Vagina (tissue), 2 donors: ENCODE data around the gene SPG11. TPM values are rescaled to one million over a fixed set of nuclear protein-coding genes. Genes with fewer than 3 reads are reported as not detected.

Experiments used
- DNase-seq, 2 donors: peaks; one replicate each; pipeline ENCODE4 v3.0.0-alpha.2; 2017; ENCODE audit errors: extremely low spot score in 2 of 2
- H3K27ac ChIP-seq: fragments of 200-600 bp; sonication (generic); one replicate; pipeline ENCODE4 v1.5.1; 2019
- H3K27me3 ChIP-seq: fragments of 200-600 bp; sonication (generic); one replicate; pipeline ENCODE4 v1.5.1; 2019
- H3K36me3 ChIP-seq, 2 donors: fragments of 200-600 bp; sonication (generic); one replicate each; pipeline ENCODE4 v1.5.1; 2017 to 2019
- H3K4me1 ChIP-seq: fragments of 200-600 bp; sonication (generic); one replicate; pipeline ENCODE4 v1.5.1; 2019
- H3K4me3 ChIP-seq, 2 donors: fragments of 200-600 bp; sonication (generic); 1 replicate in 1 of 2; 2 replicates in 1 of 2; pipeline ENCODE4 v1.5.1; 2016 to 2019
- H3K9me3 ChIP-seq: fragments of 200-600 bp; sonication (generic); one replicate; pipeline ENCODE4 v1.5.1; 2019
- POLR2A ChIP-seq, 2 donors: fragments of 450-650 bp; IDR thresholded peaks; one replicate each; pipeline ENCODE4 v1.6.1; 2017; ENCODE audit warnings: antibody characterized with exemption in 2 of 2, mild to moderate bottlenecking in 2 of 2, moderate library complexity in 2 of 2
- POLR2AphosphoS5 ChIP-seq, 2 donors: sonication (generic); formaldehyde crosslinking; IDR thresholded peaks; one replicate each; pipeline ENCODE4 v1.9.0; 2017; ENCODE audit warnings: antibody characterized with exemption in 2 of 2, mild to moderate bottlenecking in 2 of 2, low read depth in 1 of 2; ENCODE audit not compliant: insufficient read depth in 1 of 2
- intact Hi-C: fragments of 100-400 bp; cut with DNase I; formaldehyde crosslinking; loops from one replicate; pipeline ENCODE4 v1.15.1; 2023
- total RNA-seq: library from RNA; depleted of rRNA; stranded (reverse); fragments of >200 nt; gene quantifications from one replicate; pipeline ENCODE4 v1.2.3, GENCODE V29; 2016
- TF ChIP-seq, protein P1 (sequence below), 3 experiments: fragments of 450-650 bp in 2 of 3; fragments of 200-600 bp in 1 of 3; sonication (generic) in 1 of 3; IDR thresholded peaks; one replicate each; pipeline ENCODE4 v1.5.1; 2017 to 2019; ENCODE audit warnings: antibody characterized with exemption in 3 of 3, mild to moderate bottlenecking in 2 of 3, moderate library complexity in 2 of 3

SPG11 gene
- total RNA-seq, 1 donor from 2014 or later: 98.2 TPM

DNA sequence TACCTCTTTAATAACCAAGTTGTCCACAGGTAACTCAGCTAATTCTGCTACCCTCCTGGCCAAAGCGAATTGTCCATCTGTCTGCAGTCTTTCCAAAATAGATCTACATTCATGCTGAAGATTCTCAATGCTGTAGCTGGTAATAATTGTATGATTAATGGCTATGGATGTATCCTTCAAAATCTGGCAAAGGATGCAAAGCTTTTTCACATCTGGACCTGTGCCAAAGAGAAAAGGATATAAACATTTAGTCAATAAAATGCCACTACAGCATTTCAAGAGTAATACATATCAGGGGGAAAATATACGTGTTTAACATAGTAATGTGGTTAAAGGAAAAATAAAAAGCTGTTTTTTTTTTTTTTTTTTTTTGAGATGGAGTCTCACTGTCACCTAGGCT, 77.8 kb downstream of the SPG11 start:
- TF ChIP-seq POLR2A (IDR thresholded peaks at IDR 0.05) (no peak), POLR2AphosphoS5 (IDR thresholded peaks at IDR 0.05; ENCODE audit: insufficient read depth in 1 of 2, low read depth in 1 of 2) (no peak)
- TF ChIP-seq, protein P1, sequence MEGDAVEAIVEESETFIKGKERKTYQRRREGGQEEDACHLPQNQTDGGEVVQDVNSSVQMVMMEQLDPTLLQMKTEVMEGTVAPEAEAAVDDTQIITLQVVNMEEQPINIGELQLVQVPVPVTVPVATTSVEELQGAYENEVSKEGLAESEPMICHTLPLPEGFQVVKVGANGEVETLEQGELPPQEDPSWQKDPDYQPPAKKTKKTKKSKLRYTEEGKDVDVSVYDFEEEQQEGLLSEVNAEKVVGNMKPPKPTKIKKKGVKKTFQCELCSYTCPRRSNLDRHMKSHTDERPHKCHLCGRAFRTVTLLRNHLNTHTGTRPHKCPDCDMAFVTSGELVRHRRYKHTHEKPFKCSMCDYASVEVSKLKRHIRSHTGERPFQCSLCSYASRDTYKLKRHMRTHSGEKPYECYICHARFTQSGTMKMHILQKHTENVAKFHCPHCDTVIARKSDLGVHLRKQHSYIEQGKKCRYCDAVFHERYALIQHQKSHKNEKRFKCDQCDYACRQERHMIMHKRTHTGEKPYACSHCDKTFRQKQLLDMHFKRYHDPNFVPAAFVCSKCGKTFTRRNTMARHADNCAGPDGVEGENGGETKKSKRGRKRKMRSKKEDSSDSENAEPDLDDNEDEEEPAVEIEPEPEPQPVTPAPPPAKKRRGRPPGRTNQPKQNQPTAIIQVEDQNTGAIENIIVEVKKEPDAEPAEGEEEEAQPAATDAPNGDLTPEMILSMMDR (IDR thresholded peaks at IDR 0.05): no peak
- intact Hi-C loops: no loop called here
- H3K4me1 ChIP-seq: no peaks in the 10 kb centered on the region
- DNase-seq: no peak
- H3K36me3 ChIP-seq: peaks cover 0 to 72% of the 10 kb centered on the region in 2 donors
- H3K4me3 ChIP-seq: no peak overlapping the region
- no peaks in the 10 kb centered on the region for H3K27me3 ChIP-seq
- H3K27ac ChIP-seq: no peak overlapping the region
- no peaks in the 10 kb centered on the region for H3K9me3 ChIP-seq

DNA sequence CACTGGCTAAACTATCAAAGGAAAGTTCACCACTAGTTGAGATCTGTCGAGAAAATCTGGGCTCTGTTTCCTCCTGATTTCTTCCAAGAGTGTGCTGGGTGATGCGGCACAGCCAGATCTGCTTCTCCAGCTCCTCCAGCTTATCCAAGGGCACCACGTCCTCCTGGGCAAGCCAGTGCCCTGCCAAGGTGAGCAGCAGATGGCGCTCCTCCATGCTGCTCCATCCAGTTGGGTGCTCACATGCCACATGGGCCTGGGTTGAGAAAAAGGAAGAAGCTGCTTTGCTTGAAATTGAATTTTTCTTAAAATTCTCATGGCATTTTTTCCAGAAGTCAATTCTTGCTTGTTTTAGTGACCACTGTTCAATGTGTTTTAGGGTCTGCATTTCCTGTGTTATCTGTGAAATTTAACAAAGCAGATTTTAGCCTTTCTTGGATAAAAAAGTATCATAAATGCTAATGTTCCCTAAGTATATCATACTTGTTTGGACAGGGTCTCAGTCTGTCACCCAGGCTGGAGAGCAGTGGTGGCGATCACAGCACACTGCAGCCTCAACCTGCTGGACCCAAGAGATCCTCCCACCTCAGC, 79.2 kb downstream of the SPG11 start:
- DNase-seq: no peak
- no peak overlapping the region for H3K4me3 ChIP-seq
- intact Hi-C loops: no loop called here
- no peaks in the 10 kb centered on the region for H3K27me3 ChIP-seq
- H3K4me1 ChIP-seq: no peaks in the 10 kb centered on the region
- TF ChIP-seq POLR2AphosphoS5 (IDR thresholded peaks at IDR 0.05; ENCODE audit: insufficient read depth in 1 of 2, low read depth in 1 of 2): no peak
- no peak overlapping the region for H3K27ac ChIP-seq
- H3K36me3 ChIP-seq: peaks cover 0 to 59% of the 10 kb centered on the region in 2 donors
- no peaks in the 10 kb centered on the region for H3K9me3 ChIP-seq

DNA sequence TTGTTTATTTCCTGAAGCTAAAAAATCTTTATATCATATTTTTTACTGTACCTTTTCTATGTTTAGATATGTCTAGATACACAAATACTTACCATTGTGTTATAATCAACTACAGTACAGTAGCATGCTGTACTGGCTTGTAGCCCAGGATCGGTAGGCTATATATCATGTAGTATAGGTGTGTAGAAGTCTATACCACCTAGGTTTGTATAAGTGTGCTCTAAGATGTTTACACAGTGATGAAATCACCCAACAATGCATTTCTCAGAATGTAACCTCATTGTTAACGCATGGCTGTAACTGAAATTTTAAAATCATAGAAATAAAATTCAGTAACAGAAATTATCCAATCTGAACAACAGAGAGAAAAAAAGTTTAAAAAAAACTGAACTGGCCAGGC, 83.4 kb downstream of the SPG11 start:
- no peak overlapping the region for H3K27ac ChIP-seq
- no peak for DNase-seq
- peaks cover 0 to 36% of the 10 kb centered on the region in 2 donors for H3K36me3 ChIP-seq
- no peaks in the 10 kb centered on the region for H3K4me1 ChIP-seq
- H3K4me3 ChIP-seq: no peak overlapping the region
- intact Hi-C loops: no loop called here
- TF ChIP-seq, protein P1 (IDR thresholded peaks at IDR 0.05): no peak
- TF ChIP-seq POLR2A (IDR thresholded peaks at IDR 0.05) (no peak), POLR2AphosphoS5 (IDR thresholded peaks at IDR 0.05; ENCODE audit: insufficient read depth in 1 of 2, low read depth in 1 of 2) (no peak)
- no peaks in the 10 kb centered on the region for H3K9me3 ChIP-seq
- H3K27me3 ChIP-seq: no peaks in the 10 kb centered on the region

DNA sequence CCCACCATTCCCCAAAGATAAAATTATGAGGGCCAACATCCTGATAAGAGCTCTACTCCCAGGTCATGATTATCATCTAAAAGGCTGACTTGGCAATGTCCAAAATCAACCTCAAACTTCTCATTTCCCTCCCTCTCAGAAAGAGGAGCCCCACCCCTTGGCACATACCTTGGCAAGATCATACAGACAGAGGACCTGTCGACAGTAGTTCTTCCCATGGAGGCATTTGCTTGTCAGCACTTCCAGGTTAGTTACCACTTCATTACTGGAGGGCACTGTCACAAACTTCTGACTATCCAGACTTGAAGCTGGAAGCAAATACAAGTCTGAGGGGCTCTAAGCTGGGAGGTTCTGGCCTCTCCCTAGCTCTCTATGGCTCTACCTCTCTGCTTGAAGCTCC, 88.7 kb downstream of the SPG11 start:
- Histone ChIP-seq H3K27ac (no peak overlapping the region), H3K27me3 (no peaks in the 10 kb centered on the region), H3K4me1 (no peaks in the 10 kb centered on the region), H3K36me3 (peaks cover 5 to 14% of the 10 kb centered on the region in 2 donors), H3K4me3 (no peak overlapping the region), H3K9me3 (no peaks in the 10 kb centered on the region)
- TF ChIP-seq POLR2AphosphoS5 (IDR thresholded peaks at IDR 0.05; ENCODE audit: insufficient read depth in 1 of 2, low read depth in 1 of 2): no peak
- intact Hi-C loops: loop anchor here (10.0 kb wide), 1 partner anchor 160 kb away; the partner anchor contains the start of gene TRIM69
- DNase-seq: no peak

DNA sequence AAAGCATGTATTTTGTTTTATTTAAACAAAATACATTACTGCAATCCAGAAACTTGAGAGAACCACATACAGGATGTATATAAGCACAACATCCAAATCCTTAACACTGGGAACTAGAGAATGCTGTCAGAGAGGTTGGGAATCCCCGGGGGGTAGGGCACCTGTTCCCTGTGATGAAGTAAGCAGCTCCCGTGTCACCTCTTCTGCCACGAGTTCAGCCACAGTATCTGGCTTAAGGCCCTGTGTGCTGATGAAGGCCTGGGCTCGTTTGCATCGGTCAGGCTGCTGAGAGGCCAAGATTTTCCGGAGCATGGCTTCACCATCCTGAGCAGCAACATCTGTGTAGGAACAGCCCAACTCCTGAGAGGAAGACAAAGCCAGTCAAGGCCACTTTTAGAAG, 90.1 kb downstream of the SPG11 start:
- no peaks in the 10 kb centered on the region for H3K27me3 ChIP-seq
- H3K36me3 ChIP-seq: peaks cover 5 to 14% of the 10 kb centered on the region in 2 donors
- intact Hi-C loops: loop anchor here (10.0 kb wide), 1 partner anchor 161 kb away; the partner anchor contains the start of gene TRIM69
- no peak for DNase-seq
- no peaks in the 10 kb centered on the region for H3K4me1 ChIP-seq
- TF ChIP-seq POLR2AphosphoS5 (IDR thresholded peaks at IDR 0.05; ENCODE audit: insufficient read depth in 1 of 2, low read depth in 1 of 2) (no peak), POLR2A (IDR thresholded peaks at IDR 0.05) (no peak)
- TF ChIP-seq, protein P1 (IDR thresholded peaks at IDR 0.05): no peak
- no peak overlapping the region for H3K27ac ChIP-seq
- no peaks in the 10 kb centered on the region for H3K9me3 ChIP-seq
- H3K4me3 ChIP-seq: no peak overlapping the region

DNA sequence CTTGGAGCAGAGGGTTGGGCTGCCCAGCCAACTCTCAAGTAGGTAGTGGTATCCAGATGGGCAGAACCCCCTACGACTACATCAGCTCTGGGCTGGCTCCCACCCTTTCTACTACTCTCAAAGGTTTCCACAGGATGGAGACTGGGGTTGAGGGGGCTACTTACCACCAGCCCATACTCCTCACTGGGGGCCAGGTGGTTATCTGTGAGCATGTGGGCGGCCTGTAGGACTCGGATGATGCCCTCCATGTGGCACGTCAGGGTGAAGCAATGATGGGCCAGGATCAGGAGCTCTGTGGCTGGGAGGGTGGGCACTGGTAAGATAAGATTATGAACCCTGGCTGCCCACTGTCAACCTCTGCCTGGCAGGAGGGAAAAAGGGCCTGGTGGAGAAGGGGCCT, 93.1 kb downstream of the SPG11 start:
- no peaks in the 10 kb centered on the region for H3K27me3 ChIP-seq
- peaks cover 5 to 43% of the 10 kb centered on the region in 2 donors for H3K36me3 ChIP-seq
- no peak overlapping the region for H3K27ac ChIP-seq
- no peaks in the 10 kb centered on the region for H3K4me1 ChIP-seq
- TF ChIP-seq POLR2A (IDR thresholded peaks at IDR 0.05) (no peak), POLR2AphosphoS5 (IDR thresholded peaks at IDR 0.05; ENCODE audit: insufficient read depth in 1 of 2, low read depth in 1 of 2) (no peak)
- TF ChIP-seq, protein P1 (IDR thresholded peaks at IDR 0.05): no peak
- H3K9me3 ChIP-seq: no peaks in the 10 kb centered on the region
- DNase-seq: no peak
- intact Hi-C loops: loop anchor here (10.0 kb wide), 1 partner anchor 164 kb away; the partner anchor contains the start of gene TRIM69
- H3K4me3 ChIP-seq: no peak overlapping the region
